ENCODE results near the gene EHHADH. TPM values are rescaled to one million over a fixed set of nuclear protein-coding genes. Genes with fewer than 3 reads are reported as not detected.

Gene EHHADH
- total RNA-seq, 1 donor: 4.3 TPM

DNA sequence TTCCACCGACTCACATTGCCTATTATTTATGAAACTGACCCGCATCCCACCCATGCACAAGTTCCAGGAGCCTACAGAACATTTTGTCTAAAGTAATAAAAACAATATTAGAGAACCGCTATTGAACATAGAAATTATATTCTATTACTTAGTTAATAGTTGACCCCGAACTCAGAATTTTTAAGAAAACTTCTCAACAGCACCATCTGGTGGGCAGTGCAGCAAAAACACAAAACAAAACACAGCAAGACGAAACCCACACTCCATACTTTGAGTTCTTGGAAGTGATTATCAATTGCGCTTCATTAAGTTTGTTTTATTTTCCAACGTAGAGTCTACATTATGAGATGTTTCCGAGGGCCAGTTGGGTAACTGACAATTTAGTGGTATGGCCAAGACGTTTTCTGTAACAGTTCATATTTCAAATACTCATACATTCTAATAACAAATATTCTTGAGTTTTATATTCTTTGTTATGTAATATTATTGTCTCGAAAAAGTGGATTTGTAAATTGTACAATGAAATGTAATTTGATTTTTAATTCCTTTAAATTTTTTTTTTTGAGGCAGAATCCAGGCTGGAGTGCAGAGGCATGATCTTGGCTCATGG, 77.0 kb downstream of the EHHADH start:
- TF ChIP-seq, protein P1, sequence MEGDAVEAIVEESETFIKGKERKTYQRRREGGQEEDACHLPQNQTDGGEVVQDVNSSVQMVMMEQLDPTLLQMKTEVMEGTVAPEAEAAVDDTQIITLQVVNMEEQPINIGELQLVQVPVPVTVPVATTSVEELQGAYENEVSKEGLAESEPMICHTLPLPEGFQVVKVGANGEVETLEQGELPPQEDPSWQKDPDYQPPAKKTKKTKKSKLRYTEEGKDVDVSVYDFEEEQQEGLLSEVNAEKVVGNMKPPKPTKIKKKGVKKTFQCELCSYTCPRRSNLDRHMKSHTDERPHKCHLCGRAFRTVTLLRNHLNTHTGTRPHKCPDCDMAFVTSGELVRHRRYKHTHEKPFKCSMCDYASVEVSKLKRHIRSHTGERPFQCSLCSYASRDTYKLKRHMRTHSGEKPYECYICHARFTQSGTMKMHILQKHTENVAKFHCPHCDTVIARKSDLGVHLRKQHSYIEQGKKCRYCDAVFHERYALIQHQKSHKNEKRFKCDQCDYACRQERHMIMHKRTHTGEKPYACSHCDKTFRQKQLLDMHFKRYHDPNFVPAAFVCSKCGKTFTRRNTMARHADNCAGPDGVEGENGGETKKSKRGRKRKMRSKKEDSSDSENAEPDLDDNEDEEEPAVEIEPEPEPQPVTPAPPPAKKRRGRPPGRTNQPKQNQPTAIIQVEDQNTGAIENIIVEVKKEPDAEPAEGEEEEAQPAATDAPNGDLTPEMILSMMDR (IDR thresholded peaks at IDR 0.05; ENCODE audit: insufficient read depth, low read length): peak; percentile 65
- peak; percentile 50 for DNase-seq (ENCODE audit: low read depth)
- H3K4me3 ChIP-seq (ENCODE audit: low read depth, low read length): no peak overlapping the region

DNA sequence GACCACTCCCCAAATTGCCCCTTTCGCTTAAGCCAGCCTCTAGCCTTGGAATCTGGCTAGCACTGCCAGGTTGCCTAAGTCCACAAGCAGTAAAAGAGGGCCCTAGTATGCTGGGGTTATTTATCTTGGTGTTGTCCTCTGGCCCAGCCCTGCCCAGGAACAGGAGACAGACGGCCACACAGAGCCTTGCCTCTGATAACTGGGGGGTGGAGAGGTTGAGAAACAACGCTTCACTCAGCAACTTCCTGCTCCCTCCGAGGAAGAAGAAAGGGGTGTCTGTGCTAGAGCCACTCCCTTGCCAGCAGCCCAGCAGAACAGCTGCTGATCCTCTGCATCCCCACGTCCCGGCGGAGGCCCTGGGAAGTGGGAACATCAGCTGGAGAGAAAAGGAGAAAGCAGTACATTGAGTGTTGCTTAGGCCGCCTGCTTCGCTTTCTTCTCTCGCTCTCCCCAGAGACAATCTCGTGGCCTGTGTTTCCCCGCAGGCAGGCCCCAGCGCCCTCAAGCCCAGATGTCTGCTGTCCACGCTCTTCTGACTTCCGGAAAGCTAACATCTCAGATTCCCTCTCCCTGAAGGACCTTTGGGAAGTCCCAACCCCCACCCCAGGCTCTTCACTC, 78.4 kb downstream of the EHHADH start:
- no peak overlapping the region for H3K4me3 ChIP-seq (ENCODE audit: low read depth, low read length)
- no peak for DNase-seq (ENCODE audit: low read depth)
- TF ChIP-seq, protein P1 (IDR thresholded peaks at IDR 0.05; ENCODE audit: insufficient read depth, low read length): no peak

DNA sequence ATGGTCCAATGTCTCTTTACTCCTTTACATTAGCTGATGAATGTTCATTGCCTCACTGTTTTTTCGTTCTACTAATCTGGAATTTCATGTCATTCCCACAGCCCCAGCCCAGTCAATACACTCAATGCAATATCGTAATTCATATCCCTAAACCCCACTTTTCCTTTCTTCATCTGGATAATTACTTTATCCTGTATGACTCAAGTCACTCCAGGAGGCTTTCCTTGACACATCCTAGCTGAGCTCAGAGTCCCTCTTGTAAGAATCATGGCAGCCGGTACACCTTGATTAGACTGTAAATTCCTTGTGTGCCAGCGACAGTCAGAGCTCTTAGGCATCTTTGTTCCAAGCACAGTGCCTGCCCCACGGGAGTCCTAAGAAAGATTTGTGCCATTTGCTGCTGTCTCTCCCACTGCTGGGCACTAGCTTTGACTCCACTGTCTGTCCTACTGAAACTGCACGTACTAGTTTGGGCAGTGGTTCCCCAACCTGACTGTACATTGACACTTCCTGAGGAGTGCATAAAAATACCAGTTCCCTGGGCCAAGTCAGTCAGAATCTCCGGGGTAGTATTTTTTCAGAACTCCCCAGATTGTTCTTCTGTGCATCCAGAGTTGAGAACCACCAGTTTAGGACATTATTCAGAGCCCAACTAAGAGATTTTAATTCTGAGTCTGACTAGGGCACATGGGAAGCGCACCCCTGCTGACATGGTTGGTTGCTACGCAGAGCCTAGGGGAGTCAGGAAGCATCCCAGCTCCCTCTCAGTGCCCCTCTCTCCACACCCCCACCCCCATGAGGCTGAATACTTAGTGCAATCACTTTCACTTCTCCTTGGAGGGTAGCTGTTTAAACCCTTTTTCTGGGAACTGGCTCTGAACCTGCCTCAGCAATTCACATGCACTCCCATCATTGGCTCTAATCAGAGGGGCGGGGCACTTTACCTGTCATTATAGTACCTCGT, 81.5 kb downstream of the EHHADH start:
- TF ChIP-seq, protein P1 (IDR thresholded peaks at IDR 0.05; ENCODE audit: insufficient read depth, low read length): no peak
- H3K4me3 ChIP-seq (ENCODE audit: low read depth, low read length): no peak overlapping the region
- no peak for DNase-seq (ENCODE audit: low read depth)

DNA sequence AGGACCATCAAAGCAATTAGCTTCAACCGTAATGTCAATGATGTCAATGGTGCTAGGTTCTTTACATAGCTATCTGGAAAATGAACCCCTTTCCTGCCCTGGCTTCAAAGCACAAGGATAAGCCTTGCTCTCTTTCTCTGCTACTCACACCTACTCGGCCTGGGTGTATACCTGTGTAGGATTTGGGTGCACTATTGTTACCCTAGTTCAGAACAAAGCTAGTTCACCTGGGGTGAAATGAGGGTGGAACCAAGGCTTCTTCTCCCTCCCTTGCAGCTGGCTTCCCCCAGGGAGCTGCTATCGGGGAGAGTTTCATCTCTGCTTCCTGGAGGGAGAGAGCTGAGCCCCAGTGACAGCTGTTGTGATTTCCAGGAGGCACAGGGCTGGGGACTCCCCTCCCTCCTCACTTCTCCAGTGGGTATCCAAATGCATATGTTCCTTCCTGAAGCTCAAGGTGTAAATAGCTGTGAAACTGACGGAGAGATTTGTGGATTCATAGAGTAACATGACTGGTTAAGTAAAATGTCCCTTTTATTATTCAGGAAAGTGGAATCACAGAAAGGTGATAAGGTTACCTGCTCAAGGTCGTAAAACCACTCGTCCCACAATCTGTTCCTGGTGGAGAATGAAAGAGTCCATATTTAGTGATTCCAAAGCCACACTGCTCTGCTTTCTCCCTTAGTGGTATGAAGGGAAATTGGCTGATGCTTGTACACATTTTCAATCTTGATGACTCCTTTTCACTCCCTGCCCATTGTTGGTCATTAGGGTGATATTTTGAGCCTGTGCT, 89.2 kb downstream of the EHHADH start:
- H3K4me3 ChIP-seq (ENCODE audit: low read depth, low read length): no peak overlapping the region
- TF ChIP-seq, protein P1 (IDR thresholded peaks at IDR 0.05; ENCODE audit: insufficient read depth, low read length): no peak
- DNase-seq (ENCODE audit: low read depth): no peak

DNA sequence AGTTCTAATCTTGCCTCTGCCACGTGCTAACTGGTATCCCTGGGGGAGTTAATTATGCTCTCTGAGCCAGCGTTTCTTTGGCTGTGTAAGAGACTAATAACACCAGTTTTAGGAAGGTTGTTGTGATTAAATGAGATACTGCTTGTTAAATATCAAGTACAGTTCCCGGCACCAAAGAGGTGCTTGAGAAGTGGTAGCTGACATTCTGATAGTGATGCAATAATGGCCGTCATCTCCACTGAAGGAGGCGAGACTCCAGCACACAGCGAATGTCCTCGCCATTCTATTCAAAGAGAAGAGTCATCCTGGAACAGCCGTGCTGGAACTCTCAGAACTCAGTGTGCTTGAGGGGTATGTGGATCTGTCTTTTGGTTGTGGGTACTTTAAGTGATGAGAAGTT, 91.2 kb downstream of the EHHADH start:
- no peak overlapping the region for H3K4me3 ChIP-seq (ENCODE audit: low read depth, low read length)
- TF ChIP-seq, protein P1 (IDR thresholded peaks at IDR 0.05; ENCODE audit: insufficient read depth, low read length): no peak
- no peak for DNase-seq (ENCODE audit: low read depth)

DNA sequence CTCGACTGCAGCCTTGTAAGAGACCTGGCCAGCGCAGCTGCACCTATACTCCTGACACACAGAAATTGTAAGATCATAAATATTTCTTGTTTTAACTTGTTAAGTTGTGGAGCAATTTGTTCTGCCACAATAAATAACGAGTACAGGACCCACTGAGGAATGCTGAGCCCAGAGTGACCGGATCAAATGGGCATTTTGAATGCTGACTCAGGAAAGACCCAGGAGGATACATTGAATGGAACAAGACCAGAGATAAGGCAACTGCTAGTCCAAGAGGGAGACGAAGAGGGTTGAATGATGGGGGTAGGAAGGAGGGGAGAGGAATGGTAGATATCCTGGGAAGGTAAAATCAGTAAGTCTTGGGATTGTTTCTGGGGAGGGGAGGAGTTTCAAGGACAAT, 92.1 kb downstream of the EHHADH start:
- DNase-seq (ENCODE audit: low read depth): no peak
- no peak overlapping the region for H3K4me3 ChIP-seq (ENCODE audit: low read depth, low read length)
- TF ChIP-seq, protein P1 (IDR thresholded peaks at IDR 0.05; ENCODE audit: insufficient read depth, low read length): no peak
